Measurements from ENCODE around the gene PRDM5.

Gene PRDM5

DNA sequence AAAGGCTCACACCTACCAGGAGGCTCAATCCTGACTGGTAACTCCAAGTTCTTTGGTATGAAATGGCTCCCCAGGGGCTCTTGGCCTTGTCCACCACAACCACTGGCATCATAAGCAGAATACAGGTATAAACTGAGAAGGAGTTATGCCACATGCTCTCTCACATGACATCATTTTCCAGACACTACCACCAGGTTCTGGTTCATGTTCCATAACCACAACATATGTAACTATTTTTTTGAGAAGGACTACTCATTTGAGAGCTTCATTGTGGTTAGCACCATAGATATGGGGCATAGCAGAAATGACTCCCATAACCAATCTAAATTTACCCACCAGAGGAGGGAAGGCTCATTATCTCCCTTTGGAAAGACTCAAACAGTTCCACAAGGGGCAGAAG is 19.6 kb downstream of the PRDM5 start:
- no peak for DNase-seq

DNA sequence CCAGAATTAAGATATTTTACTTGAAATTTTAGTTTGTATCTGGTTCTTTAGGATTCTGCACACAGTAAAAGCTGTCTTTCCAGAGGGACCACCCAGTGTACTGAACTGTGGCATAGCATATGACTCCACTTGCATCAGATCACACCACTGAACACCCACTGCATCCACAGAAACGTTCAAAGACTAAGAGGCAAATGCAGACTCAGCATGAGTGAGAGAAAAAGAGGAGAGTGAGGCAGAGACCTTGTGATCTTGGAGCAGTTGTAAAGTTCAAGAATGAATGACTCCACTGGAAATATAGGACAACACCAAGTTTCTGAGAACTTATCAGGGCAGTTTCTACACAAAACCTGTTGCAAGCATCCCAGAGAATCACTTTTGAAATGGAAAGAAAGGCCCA is 20.8 kb downstream of the PRDM5 start:
- no peak for DNase-seq

DNA sequence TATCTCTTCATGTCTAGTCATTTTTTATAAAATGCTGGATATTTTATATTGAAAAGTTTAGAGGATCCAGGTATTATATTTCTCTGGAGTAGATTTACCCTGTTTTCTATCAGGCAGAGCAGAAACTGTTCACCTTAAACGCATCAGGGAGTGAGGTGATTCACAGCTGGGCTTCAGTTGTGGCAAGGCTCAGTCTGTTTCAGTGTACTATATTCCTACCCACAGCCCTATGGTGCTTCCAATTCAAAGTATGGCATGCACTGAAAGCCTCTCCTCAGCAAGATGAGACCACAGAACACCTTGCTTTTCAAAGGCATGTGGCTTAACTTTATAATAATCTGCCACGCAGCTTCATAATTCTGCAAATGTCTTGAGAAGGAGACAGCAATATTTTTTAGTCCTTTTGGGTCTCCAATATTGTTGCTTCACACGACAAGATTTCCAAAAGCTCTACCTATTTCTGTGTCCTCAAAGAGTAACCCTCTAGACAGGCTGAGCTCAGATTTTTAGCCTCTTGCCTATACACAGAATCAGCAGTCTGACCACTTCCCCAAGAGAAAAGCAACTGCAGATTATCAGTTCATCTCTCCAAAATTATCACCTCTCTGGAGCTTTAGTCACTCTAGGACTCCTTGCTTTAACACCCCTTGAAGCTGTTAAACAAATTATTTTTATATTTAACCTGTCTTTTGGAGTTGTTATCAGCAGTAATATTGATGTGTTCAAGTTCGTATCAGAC is 24.4 kb downstream of the PRDM5 start:
- DNase-seq, result no peak

DNA sequence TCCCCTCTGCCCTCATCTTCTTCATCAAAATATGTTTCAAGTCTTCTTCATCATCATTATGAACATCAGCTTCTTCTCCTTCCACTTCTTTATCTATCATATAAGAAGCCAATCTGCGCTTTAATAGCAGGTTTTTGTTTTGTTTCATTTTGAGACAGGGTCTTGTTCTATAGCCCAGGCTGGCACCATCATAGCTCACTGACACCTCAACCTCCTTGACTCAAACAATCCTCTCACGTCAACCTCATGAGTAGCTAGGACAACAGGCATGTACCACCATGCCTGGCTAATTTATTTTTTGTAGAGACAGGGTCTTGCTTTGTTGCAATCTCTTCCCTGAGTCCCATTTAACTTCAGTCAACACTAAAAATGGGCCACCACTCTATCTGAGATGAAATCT is 27.0 kb downstream of the PRDM5 start:
- DNase-seq, result no peak

DNA sequence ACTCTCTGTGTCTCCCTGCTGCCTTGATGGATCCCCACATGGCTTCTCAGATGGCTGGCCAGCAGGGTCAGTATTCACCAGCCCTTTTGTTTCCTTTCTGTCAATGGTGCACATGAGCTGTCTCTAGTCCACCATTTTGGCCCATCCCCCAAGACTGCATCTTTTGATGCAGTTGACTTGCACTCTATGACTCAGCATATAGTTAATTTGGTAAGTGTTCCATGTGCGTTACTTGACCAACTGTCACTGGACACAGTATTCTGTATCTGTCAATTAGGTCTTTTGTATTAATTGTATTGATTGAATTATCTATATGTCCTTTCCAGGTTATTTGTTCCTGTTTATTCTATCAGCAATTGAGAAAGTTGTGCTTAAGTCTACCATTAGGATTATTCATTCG is 29.2 kb downstream of the PRDM5 start:
- no peak for DNase-seq

DNA sequence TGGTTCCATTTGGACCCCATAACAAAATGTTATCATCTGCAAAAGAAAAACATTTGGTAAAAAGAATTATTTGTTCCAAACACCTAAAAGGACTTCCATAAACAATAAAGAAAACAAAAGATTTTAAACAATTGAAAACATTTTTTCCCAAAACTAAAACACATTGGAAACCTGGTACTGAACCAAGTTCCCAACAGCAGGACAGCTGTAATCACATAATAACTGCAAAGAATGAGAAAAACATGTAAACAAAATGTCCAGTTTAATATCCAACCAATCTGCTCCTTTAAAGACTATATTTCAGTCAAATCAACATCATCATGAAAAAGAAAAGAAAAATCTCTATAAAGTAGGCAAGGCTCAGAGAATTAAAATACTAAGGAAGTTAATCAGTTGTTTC is 36.3 kb downstream of the PRDM5 start:
- DNase-seq, result no peak

DNA sequence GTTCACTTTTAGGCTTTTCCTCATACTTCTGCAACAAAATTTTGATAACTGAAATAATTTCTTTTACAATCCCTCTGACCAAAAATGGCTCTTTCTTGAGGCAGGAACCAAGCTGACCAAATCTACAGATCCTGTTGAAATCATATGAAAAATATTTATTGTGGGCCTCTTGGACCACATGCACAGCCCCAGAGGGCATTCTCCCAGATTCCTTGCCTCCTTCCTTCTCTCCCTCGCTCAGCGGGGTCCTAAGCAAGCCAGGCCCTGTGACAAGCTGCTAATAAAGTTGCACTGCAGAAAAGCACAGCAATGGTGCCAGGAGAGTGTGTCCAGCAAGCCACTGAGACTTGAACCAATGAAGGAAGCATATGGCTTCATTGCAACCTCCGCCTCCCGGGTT is 40.7 kb downstream of the PRDM5 start:
- no peak for DNase-seq

DNA sequence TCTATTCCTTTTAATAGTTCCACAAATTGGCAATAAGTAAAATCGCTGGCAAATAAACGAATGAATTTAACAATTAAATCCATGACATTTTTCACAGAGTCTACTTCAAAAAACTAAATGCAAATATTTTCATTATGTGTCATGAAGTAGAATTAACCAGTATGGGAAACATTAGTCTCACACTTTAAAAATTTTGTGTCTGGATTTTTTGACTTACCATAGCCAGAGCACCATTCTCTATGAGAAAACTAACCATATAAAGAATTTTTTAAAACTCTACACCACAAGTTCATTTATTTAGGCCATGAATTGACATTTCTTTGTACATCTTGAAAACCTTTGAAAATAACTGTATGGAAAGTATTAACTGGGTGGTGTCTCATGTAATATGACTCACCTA is 41.2 kb downstream of the PRDM5 start:
- no peak for DNase-seq

DNA sequence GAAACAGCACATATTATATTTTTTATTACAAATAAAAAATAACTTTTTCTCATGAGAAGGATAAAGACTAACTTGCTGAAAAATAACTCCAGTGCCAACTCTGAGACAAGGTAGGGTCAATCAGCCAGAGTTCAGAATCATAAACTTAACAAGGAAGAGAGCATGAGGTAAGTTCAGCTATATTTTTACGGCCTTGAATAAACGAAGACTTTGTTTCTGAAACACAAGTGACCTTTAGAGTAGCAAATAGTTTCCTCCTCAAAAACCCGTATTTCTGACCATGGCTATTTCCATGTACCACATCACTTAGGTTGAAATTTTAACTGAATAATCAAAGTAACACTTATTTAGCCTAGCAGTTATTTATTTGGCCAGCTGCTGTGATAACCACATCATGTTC is 45.5 kb downstream of the PRDM5 start:
- no peak for DNase-seq

DNA sequence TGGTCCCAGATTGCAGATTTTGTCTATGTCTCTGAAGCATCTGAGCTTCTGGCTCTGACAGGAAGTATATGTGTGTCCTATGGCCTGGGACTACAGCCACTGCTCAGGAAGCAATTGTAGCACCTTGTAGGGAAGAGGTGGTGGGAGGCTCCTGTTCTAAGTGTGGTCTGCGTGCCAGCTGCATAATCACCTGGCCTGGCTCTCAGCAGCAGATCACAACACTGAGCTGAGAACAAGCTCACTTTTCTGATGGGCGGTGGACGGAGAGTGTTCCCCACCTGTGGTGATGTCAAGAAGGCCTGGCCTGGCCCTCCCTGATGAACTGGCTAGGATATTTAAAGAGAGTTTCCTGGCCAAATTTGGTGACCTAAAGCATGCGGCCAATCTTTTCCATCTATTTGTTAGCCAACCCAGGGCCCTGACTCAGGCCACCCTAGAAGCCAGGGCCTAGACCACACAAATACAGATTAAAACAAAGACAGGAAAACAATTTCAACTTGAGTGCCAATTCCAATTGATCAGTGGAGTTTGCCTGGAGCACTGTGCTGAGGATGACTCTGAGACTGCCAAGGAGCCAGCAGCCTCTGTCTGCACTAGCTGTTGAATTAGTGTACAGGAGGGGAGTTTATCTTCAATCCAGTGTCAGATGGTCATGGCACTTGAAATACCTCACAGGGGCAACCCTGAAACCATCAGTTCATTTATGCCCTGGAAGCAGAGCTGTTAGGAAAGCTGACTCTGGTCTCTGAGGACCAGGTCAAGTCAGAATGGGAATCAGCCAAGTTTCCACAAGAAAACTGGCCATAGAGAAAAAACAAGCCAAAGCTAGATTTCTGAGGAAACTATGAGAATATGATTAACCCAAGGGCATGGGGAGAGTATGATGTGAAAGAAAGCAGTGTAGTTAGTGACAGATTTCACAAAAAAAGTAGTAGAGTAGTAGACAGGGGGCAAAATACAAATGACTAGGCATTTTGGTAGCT is 47.4 kb downstream of the PRDM5 start:
- DNase-seq, result no peak

DNA sequence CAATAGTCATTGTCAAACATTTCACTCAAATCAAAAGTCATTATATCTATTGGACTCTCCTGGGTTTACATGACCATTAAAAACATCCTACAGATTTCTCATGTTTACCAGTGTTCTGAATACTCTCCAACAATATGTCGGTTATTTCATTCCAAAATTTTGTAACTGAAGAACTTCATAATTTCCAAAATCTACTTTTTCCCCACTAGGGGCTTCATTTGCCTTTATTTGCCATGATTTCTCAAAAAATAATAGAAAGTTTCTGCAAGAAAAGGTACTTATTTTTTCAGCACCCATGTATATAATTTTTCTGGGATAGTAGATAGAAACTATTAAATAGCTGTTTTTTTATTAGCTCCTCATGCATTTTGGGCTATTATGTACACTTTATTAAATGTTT is 49.0 kb downstream of the PRDM5 start:
- DNase-seq, result no peak

DNA sequence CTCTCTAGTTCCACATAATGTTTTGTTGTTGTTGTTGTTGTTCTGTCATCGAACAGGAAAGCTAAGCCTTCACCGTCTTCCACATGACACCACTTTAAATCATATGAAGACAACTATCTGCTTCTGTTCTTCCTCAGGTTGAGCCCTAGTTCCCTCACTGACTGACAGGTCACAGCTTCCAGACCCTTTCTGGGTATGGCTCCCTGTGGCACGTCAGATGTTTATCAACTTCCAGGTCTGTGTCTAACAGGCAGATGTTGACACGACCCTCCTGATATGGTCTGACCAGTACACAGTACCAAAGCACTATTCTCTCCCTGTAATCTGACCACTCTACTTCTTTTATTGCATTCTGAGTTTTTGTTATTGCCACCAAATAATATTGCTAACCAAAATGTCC is 51.4 kb downstream of the PRDM5 start:
- no peak for DNase-seq

DNA sequence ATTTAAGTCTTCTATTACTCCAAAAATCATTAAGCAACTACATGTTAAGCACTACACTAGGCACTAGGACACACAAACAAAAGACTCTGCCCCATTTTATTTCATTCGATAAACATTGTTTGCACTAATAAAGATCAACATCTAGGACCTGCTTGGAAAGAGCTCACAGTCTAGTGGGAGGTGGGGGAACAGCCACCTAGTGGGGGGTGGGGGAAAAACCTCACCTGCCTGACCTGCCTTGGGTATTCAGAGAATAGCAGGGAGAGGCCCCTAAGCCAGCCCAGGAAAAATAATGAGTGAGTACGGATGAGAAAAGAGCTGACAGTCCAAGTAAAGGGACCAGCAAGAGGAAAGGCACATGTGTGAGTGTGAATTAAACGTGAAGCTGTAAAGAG is 52.2 kb downstream of the PRDM5 start:
- no peak for DNase-seq

DNA sequence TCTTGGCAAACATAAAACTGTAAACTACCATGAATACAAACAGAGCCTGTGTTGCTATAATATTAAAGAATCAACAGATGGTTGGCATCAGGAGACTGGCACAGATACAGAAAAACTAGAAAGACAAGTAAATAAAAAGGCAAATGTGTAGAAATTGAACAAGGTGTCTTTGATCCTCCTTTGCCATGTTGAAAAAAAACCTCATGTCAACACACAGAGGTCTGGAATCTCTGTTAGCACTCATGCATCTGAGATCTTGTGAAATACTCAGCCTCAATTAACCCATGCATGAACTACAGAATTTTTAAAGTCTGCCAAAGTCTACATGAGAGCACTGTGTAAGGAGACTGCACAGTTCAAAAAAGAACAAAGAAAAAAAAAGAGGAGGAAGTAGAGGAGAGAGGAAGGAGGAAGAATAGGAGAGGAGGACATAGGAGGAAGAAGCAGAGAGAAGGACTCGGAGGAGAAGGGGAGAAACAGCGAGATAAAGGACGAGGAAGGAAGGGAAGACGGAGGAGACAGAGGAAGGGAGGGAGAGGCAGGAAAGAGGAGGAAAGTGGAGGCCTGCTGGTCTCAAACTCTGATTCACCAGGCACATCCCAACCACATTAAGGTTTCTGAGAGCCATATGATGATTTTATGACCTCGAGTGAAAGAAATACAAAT is 52.8 kb downstream of the PRDM5 start:
- no peak for DNase-seq

DNA sequence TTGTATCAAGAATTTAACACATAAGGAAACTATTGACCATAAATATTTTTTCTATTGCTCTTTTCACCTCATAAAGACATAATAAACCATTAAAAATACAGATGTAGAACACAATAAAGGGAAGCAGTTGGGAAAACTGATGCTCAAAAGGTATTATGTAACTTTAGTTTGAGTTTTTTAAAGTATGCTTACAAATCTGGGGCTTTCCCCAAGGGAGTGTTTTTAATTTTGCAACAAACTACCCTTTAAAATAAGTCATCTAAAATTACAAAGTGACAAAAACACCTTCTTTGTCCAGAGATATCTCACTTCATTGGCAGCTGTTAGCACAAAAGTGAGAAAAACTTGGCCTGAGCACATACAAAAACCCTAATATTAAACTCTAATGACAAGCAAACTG is 55.0 kb downstream of the PRDM5 start:
- no peak for DNase-seq

DNA sequence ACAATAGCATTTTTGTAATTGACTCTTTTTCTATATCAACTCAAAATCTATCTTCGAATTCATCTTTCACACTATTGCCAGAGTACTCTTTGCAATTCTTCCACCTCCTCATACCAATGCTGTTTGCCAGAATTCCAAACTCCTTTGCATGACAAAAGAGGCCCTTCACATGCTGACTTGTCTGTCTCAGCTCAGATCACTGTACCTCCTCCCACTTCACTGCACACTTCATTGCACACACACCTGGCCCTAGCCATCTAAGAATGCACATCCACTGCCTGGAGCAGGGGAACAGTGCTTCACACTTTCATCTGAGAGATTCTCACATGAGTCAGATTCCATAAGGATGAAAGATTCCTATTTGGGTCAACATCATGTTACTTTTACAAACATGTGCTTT is 56.5 kb downstream of the PRDM5 start:
- DNase-seq, result no peak

DNA sequence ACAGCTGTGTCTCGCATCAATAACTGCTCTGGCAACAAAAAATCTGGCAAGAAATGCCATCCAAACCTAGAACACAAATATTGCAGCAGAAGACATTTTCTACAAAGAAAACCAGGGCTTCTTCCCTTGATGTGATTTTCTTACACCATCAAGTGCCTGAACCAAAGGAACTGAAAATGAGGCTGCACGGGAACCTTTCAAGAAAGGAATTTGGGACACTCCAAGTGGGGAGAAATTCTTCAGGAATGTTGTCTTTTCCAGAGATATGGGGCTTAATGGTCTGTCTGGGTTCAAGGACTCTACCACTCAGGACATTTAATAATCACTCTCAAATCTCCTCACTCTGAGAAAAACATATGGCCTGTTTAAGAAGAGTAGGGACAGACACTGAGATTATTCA is 57.6 kb downstream of the PRDM5 start:
- no peak for DNase-seq

DNA sequence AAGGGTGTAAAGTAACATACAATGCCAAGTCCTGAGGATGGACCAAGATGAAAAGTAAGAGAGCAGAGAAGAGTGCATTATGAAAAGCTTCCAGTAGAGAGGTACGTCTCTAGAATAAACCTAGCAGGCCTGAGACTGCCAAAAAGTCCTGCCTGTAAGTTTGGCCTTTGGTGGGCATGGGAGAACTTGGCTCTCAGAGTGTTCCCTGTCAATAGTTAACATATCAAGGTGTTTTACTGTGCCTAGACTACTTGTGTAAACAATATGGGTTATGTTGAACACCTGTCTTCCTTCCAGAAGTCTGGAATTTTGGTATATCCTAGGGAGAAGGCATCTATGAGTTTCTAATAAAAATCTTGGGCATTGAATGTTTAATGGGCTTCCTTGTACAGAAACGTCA is 60.1 kb downstream of the PRDM5 start:
- no peak for DNase-seq

DNA sequence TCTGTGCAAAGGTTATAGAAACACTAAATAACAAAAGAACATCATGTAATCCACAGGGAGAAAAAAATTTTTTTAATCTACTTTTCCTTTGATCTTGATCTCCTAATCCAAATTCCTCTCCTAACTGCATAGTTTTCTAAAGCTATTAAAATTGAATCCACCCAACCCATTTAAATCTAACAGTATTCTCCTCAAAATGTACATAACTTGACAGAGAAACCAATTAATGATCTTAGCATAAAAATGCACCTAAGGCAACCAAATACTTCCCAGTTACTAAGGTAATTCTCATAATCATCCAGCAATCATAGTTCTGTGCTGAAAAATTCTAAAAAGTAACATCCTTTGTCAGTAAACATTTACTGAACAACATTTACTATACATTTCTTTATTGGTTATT is 60.7 kb downstream of the PRDM5 start:
- no peak for DNase-seq

DNA sequence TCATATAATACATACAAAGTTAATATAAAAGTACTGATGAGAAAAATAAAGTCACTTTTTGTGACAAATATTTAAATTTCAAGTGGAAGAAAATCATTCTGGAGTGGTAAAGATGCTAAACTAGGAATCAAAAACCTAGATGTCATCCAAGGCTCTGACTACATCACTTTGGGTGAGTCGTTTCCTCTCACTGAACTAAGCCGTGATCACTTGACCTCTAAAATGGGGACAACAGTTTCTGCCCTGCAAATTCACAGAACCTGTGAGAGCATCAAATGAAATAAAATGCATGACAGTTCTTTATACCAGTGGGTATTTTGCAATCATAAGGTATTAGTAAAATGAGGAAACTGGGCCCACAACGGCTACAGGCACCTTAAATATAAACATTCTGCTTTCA is 63.8 kb downstream of the PRDM5 start:
- no peak for DNase-seq

DNA sequence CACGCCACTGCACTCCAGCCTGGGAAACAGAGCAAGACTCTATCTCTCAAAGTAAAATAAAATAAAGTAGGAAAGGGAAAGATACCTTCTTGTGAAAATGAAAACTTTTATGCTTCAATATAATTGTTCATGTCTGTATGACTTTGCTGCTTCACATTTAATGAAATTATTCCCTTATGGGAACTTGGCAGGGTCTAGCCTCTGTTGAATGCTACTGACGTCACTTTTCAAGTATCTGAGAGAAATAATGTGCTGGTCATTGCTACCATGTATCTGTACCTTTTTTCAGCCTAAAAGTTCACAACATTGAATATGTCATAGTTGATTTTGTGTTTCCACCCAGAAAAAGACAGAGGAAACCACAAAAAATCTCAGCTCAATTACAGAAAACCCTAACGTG is 65.2 kb downstream of the PRDM5 start:
- DNase-seq, result no peak

DNA sequence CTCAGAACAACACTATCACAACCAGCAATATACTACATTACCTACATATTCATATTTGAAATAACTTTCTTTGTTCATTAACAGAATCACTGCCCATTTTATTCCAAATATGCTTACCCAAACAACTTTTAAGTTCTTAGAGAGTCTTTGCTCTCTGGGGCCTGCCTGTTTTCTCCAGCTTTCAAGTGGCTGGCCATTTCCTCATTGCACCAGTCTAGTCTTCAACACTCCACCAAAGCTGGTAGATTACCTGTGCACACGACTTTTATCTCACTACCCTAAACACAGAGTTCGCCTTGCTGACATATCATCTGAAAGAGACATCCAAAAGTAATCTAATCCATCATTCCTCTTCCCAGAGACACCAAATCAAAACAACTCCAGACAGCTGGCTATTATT is 66.2 kb downstream of the PRDM5 start:
- DNase-seq, result no peak

DNA sequence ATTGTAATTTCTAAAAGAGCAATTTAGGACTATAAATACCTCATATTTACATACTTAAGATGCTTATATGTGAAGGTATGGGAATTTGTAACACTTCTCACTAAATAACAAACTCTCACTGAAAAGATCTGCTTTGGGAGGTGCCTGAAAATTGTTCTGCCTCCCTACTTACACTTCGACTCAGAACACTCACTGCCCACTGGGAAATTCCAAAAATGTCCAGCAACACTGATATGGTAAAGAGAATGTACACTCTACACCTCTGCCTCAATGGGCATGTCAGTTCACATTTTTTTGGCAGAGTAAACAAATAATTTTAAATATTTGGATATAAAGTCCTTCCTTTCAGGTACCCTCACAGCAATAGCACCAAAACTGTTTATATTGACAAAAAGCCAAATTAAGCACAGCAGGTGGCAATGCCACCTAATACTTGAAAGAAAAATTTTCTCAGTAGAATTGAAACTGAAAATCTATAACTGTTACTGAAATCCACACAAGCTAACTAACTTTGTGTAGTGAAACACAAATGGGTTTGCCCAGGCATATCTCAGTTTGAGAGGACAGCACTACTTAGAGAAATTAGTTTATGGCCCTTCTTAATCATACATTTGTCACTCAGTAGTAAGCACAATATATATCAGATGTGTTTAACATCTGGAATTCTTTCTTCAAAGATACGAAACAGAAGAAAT is 67.1 kb downstream of the PRDM5 start:
- no peak for DNase-seq

Data from activated T-cell treated with anti-CD3 and anti-CD28 coated beads, Interleukin-2, amount 50 U/mL, for 1 hour (primary cell).